ENCODE results near the gene OR51D1. TPM values are rescaled to one million over a fixed set of nuclear protein-coding genes. Genes with fewer than 3 reads are reported as not detected.

Gene OR51D1
- total and polyA plus RNA-seq, 3 donors from 2014 or later: 0.63 TPM; not detected in 2

DNA sequence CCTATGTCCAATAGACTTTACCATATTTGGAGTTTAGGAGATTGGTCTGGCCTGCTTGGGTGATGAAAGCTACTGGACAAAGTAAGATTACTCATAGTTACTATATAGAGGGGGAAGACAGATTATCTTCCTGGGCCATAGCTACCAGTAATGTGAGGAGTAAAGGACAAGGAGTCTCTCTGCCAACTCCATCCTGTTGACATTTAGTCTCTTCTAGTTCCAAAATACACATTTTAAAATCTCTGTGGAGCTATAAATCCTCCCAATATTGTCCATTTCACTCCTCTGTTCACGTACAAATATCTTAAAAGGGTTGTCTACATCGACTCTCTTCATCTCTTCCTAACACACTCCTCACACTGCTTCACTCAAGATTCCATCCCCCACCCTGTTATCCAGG lies 1.1 kb upstream of the OR51D1 start:
- intact Hi-C loops (cut with DNase I; ENCODE audit: low total_unique reads): loop anchor here (5.0 to 10.0 kb wide), 2 partner anchors 191 to 369 kb away; no protein-coding TSS in a partner anchor
- Histone ChIP-seq H3K27ac (no peak overlapping the region), H3K4me1 (peaks cover 3% of the 10 kb centered on the region), H3K4me3 (no peak overlapping the region), H3K36me3 (ENCODE audit: low read depth, missing control alignments) (no peaks in the 10 kb centered on the region), H3K9me3 (no peaks in the 10 kb centered on the region), H3K27me3 (no peaks in the 10 kb centered on the region)
- WGBS, 2 donors: 53 to 59% methylated on average over 2 of the region's 2 CpGs
- TF ChIP-seq, protein P1, sequence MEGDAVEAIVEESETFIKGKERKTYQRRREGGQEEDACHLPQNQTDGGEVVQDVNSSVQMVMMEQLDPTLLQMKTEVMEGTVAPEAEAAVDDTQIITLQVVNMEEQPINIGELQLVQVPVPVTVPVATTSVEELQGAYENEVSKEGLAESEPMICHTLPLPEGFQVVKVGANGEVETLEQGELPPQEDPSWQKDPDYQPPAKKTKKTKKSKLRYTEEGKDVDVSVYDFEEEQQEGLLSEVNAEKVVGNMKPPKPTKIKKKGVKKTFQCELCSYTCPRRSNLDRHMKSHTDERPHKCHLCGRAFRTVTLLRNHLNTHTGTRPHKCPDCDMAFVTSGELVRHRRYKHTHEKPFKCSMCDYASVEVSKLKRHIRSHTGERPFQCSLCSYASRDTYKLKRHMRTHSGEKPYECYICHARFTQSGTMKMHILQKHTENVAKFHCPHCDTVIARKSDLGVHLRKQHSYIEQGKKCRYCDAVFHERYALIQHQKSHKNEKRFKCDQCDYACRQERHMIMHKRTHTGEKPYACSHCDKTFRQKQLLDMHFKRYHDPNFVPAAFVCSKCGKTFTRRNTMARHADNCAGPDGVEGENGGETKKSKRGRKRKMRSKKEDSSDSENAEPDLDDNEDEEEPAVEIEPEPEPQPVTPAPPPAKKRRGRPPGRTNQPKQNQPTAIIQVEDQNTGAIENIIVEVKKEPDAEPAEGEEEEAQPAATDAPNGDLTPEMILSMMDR (IDR thresholded peaks at IDR 0.05): no peak
- no peak for TF ChIP-seq POLR2A (IDR thresholded peaks at IDR 0.05)
- no peak for DNase-seq

DNA sequence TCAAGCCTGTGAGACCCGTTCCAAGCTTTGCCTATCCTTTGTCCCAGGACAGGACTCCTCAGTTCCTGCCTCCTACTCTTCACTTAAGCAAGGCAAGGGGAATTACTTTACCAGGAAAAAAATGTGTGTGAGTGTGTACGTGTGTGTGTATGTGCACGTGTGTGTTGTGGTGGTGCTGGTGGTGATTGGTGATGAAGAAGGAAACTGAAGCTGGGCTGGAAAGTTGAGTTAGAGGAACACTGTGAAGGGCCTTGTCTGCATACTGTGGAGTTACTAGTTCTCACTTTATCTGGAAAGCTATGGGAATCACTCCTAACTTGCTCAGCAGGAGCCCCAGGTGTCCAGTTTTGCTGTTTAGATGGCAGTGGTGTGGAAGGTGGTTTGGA lies 378 bp downstream of the OR51D1 start:
- intact Hi-C loops (cut with DNase I; ENCODE audit: low total_unique reads): loop anchor here (5.0 to 10.0 kb wide), 2 partner anchors 190 to 367 kb away; no protein-coding TSS in a partner anchor
- WGBS, 2 donors: 61 to 76% methylated on average over 3 of the region's 3 CpGs
- Histone ChIP-seq H3K36me3 (ENCODE audit: low read depth, missing control alignments) (no peaks in the 10 kb centered on the region), H3K9me3 (no peaks in the 10 kb centered on the region), H3K4me1 (peaks cover 3% of the 10 kb centered on the region), H3K27ac (no peak overlapping the region), H3K27me3 (no peaks in the 10 kb centered on the region), H3K4me3 (peak overlapping the region in 1 of 2 donors; percentile 31)
- TF ChIP-seq, protein P1 (IDR thresholded peaks at IDR 0.05): no peak
- TF ChIP-seq POLR2A (IDR thresholded peaks at IDR 0.05): no peak
- DNase-seq: no peak

DNA sequence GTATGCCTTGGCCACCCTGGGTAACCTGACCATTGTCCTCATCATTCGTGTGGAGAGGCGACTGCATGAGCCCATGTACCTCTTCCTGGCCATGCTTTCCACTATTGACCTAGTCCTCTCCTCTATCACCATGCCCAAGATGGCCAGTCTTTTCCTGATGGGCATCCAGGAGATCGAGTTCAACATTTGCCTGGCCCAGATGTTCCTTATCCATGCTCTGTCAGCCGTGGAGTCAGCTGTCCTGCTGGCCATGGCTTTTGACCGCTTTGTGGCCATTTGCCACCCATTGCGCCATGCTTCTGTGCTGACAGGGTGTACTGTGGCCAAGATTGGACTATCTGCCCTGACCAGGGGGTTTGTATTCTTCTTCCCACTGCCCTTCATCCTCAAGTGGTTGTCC lies 2.7 kb downstream of the OR51D1 start:
- DNase-seq: no peak
- H3K36me3 ChIP-seq (ENCODE audit: low read depth, missing control alignments): no peaks in the 10 kb centered on the region
- H3K27me3 ChIP-seq: no peaks in the 10 kb centered on the region
- intact Hi-C loops (cut with DNase I; ENCODE audit: low total_unique reads): loop anchor here (5.0 to 10.0 kb wide), 2 partner anchors 187 to 365 kb away; no protein-coding TSS in a partner anchor
- 94% methylated on average over 6 of the region's 6 CpGs for WGBS, 2 donors
- no peak for TF ChIP-seq POLR2A (IDR thresholded peaks at IDR 0.05)
- no peak overlapping the region for H3K4me3 ChIP-seq
- H3K9me3 ChIP-seq: no peaks in the 10 kb centered on the region
- no peak overlapping the region for H3K27ac ChIP-seq
- H3K4me1 ChIP-seq: peaks cover 3% of the 10 kb centered on the region

DNA sequence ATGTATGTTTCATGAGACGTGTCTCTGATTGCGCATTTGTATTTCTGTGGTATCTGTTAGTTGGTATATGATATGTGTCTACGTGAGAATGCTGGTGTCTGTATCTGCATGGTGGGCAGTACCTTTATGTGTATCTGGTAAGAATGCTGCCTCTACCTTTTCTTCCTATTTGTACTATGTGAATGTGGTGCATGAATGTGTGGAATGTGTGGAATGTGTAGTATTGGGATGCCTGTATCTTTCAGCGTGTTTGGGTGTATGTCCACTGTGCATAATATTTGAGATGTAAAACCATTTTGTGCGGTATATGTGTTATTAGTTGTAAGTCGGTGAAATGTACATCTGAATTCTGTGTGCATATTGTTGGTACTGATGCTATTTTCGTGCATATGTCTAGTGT lies 4.2 kb downstream of the OR51D1 start:
- no peak overlapping the region for H3K27ac ChIP-seq
- DNase-seq: no peak
- no peaks in the 10 kb centered on the region for H3K27me3 ChIP-seq
- intact Hi-C loops (cut with DNase I; ENCODE audit: low total_unique reads): no loop called here
- H3K36me3 ChIP-seq (ENCODE audit: low read depth, missing control alignments): no peaks in the 10 kb centered on the region
- WGBS, 2 donors: 90 to 94% methylated on average over 7 of the region's 7 CpGs
- peaks cover 3% of the 10 kb centered on the region for H3K4me1 ChIP-seq
- TF ChIP-seq, protein P1 (IDR thresholded peaks at IDR 0.05): no peak
- no peak for TF ChIP-seq POLR2A (IDR thresholded peaks at IDR 0.05)
- no peak overlapping the region for H3K4me3 ChIP-seq
- H3K9me3 ChIP-seq: no peaks in the 10 kb centered on the region

DNA sequence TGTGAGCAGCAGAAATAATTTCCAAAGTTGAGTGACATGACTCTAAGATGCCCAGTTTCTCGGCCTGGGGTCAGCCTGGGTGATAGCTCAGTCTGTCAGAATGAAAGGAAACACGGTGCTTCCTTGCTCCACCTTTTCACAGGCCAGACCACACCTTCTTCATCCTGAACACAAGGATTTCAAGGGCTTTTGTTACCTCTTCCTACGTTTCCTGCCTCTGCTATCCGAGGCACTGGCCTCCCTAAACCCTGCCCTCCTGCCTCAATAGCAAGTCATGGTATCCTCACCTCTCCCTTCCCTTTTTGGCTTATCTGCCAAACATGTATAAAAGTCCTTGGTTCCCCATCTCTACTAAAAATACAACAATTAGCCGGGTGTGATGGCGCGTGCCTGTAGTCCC lies 4.8 kb downstream of the OR51D1 start:
- Histone ChIP-seq H3K9me3 (no peaks in the 10 kb centered on the region), H3K27ac (no peak overlapping the region), H3K36me3 (ENCODE audit: low read depth, missing control alignments) (no peaks in the 10 kb centered on the region), H3K27me3 (no peaks in the 10 kb centered on the region), H3K4me1 (peaks cover 2% of the 10 kb centered on the region), H3K4me3 (no peak overlapping the region)
- intact Hi-C loops (cut with DNase I; ENCODE audit: low total_unique reads): no loop called here
- no peak for DNase-seq
- WGBS, 2 donors: 78 to 92% methylated on average over 7 of the region's 7 CpGs
- TF ChIP-seq, protein P1 (IDR thresholded peaks at IDR 0.05): no peak

Data from testis (tissue), 3 donors.